M059J (cell line): ENCODE results near the gene OPN1MW3. TPM values are rescaled to one million over a fixed set of nuclear protein-coding genes. Genes with fewer than 3 reads are reported as not detected.
"Not testable (repeated sequence)": the region's sequence is repeated elsewhere in the genome, so short reads cannot be mapped to it uniquely, and the experiment has no call there.

Experiments used
- DNase-seq: peaks from one replicate; pipeline ENCODE4 v3.0.0-alpha.2; 2012; ENCODE audit warnings: low read depth
- total RNA-seq: library from RNA; depleted of rRNA; stranded (reverse); fragments of >200 nt; shearing (Covaris generic); gene quantifications from 2 replicates; pipeline ENCODE4 v1.2.3, GENCODE V29; 2014; rRNA removed

OPN1MW3 gene
- not detected in 2 replicates for total RNA-seq

DNA sequence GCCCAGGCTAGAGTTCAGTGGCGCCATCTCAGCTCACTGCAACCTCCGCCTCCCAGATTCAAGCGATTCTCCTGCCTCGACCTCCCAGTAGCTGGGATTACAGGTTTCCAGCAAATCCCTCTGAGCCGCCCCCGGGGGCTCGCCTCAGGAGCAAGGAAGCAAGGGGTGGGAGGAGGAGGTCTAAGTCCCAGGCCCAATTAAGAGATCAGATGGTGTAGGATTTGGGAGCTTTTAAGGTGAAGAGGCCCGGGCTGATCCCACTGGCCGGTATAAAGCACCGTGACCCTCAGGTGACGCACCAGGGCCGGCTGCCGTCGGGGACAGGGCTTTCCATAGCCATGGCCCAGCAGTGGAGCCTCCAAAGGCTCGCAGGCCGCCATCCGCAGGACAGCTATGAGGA lies at the start of gene OPN1MW3:
OPN1MW3 (plus strand) TSS at position 301 of the 400 bp plus-strand sequence; CDS start at position 339, 38 bp downstream.
- DNase-seq, result not testable (repeated sequence)

DNA sequence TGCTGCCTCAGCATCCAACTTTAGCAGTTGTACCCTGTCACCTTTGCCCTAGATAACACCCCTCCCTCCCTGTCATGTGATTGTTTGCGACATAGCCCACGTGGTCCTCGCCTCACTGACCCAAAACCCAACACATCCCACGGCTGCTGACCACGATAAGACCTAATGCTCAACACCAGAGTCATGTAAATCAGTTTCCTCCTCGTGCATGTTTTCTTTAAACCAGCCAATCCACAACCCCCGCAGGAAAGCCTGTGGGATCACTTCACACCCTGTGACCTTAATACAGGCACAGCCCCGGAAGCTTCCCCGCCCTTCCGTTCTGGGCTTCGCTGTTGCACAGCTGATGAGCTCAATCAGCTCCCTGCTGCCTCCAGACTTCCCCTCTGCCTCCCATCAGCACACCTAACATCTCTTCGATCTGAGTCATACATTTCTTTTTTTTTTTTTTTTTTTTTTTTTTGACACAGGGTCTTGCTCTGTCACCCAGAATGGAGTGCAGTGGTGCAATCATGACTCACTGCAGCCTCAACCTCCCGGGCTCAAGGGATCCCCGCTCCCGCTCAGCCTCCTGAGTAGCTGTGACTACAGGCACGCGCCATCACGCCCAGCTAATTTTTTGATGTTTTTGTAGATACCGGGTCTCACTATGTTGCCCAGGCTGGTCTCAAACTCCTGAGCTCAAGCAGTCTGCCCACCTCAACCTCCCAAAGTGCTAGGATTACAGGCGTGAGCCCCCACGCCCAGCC lies 47.5 kb upstream of the OPN1MW3 start:
- not testable (repeated sequence) for DNase-seq

- not testable (repeated sequence) for DNase-seq
These were observed 46.3 kb upstream of the OPN1MW3 start for GRCh38 chrX:154211057-154211456.

DNA sequence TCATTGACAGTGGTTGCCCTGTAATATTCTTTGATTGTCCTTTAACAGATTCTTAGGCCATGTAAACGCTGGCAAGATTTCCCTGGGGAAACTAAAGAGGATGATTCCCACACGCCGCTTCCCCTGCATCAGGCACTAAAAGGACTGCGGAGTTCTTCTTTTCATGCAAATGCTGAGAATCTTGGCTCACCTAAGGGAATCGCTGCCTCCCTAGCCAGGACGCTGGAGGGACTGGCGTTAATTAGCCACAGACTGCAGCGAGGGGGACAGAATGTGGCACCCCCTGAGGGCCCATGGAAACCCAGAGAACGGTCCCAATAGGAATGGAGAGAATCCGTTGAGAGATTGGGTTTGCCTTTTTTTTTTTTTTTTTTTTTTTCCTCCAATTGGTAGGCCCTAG lies 45.9 kb upstream of the OPN1MW3 start:
- DNase-seq, result not testable (repeated sequence)

DNA sequence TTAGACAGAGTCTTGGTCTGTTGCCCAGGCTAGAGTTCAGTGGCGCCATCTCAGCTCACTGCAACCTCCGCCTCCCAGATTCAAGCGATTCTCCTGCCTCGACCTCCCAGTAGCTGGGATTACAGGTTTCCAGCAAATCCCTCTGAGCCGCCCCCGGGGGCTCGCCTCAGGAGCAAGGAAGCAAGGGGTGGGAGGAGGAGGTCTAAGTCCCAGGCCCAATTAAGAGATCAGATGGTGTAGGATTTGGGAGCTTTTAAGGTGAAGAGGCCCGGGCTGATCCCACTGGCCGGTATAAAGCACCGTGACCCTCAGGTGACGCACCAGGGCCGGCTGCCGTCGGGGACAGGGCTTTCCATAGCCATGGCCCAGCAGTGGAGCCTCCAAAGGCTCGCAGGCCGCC lies 37.9 kb upstream of the OPN1MW3 start, which contains the start of gene OPN1MW2:
OPN1MW2 (plus strand) TSS at position 301 of the 400 bp plus-strand sequence; CDS start at position 361, 60 bp downstream.
- not testable (repeated sequence) for DNase-seq

DNA sequence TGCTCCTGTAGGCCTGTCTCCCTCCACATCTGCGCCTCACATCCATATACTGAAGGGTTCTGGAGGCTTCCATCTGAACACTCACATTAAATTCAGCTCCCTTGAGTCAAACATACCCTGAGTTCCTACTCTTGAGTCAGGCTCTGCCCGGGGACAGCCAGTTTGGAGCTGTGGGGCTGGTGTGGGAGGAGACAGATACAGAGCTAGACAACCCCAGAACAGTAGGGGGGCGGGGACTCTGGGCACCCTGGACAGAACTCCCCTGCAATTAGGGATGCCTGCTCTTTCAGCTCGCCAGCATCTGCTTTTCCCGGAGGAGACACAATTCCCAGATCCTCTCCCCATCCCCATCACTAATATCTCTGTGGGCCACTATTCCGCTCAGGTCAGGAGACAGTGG lies 32.1 kb upstream of the OPN1MW3 start:
- not testable (repeated sequence) for DNase-seq

DNA sequence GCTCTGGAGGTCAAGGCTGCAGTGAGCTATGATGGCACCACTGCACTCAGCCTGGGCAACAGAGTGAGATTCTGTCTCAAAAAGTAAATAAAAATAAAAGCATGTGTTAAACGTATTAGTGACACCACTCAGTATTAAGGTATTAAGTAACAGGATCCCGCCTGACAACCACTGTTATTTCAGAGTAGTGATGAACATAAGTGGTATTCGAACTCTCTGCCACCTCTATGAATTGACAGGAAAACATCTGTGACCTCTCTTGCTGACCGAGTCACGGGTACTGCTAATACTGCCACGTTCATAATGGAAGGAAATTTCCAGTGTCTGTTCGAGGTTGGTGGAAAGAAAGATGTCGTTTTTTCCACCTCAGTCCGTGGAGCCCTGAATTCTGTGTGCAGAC lies 30.7 kb upstream of the OPN1MW3 start:
- not testable (repeated sequence) for DNase-seq

DNA sequence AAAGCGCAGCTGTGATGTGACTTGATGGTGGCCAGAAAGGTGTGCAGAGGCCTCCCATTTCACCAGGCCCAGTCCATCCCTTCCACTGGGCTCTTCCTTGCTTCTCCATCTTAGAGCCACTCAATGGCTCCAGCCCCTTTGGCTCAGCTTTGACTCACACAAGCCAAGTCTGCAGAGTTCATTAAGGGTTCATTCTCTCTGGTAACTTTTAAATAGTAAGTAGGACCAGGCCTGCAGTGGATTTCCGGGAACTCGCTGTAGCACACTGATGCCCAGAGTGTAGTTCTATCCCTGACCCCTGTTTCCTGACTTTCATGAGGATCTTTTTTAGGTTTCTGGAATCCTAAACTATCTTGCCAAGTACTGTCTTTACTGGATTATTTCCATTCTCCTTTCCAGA lies 25.9 kb upstream of the OPN1MW3 start:
- DNase-seq, result not testable (repeated sequence)

- DNase-seq, result not testable (repeated sequence)
These were observed 23.8 kb upstream of the OPN1MW3 start for GRCh38 chrX:154233620-154234019.

DNA sequence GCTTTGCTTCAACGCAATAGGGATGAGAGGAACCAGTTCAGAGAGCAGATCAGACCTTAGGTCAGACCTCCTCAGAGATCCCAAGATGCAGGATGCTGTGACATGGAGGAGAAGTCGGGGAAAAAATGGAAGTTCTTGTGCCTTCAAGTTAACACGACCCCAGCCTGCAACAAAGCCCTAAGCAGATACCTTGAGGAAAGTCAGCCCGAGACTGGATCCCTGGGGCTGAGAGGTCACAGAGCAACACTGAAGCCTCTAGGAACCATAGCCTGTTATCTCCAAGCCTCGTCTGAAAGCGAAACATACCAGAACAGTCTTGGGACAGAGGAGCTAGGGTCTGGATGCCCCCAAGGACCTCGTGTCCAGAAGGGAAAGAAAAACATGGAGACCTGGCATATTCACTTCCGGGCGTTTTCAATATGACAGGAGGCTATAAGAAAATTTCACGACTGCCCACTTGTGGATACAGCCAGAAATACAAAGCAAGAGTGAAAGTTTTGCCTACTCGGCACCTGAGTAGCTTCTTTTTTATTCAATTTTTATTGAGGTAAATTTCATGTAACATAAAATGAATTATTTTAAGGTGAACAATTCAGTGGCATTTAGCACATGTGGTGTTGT lies 18.3 kb upstream of the OPN1MW3 start:
- DNase-seq, result not testable (repeated sequence)

- DNase-seq, result not testable (repeated sequence)
These were observed 17.3 kb upstream of the OPN1MW3 start for GRCh38 chrX:154239982-154240503.

DNA sequence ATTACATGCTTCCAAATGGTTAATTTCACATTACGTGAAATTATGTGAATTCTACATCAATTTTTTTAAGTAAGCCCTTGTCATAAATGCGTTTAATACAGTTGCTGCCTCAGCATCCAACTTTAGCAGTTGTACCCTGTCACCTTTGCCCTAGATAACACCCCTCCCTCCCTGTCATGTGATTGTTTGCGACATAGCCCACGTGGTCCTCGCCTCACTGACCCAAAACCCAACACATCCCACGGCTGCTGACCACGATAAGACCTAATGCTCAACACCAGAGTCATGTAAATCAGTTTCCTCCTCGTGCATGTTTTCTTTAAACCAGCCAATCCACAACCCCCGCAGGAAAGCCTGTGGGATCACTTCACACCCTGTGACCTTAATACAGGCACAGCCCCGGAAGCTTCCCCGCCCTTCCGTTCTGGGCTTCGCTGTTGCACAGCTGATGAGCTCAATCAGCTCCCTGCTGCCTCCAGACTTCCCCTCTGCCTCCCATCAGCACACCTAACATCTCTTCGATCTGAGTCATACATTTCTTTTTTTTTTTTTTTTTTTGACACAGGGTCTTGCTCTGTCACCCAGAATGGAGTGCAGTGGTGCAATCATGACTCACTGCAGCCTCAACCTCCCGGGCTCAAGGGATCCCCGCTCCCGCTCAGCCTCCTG lies 9.9 kb upstream of the OPN1MW3 start:
- DNase-seq, result not testable (repeated sequence)

- not testable (repeated sequence) for DNase-seq
These were observed 9.3 kb upstream of the OPN1MW3 start for GRCh38 chrX:154248076-154248475.

- DNase-seq, result not testable (repeated sequence)
These were observed 1.3 kb downstream of the OPN1MW3 start for GRCh38 chrX:154258711-154259110.

GRCh38 chrX:154263072-154263471 lies 5.7 kb downstream of the OPN1MW3 start:
- not testable (repeated sequence) for DNase-seq

GRCh38 chrX:154269245-154269644 lies 11.9 kb downstream of the OPN1MW3 start:
- DNase-seq, result not testable (repeated sequence)

DNA sequence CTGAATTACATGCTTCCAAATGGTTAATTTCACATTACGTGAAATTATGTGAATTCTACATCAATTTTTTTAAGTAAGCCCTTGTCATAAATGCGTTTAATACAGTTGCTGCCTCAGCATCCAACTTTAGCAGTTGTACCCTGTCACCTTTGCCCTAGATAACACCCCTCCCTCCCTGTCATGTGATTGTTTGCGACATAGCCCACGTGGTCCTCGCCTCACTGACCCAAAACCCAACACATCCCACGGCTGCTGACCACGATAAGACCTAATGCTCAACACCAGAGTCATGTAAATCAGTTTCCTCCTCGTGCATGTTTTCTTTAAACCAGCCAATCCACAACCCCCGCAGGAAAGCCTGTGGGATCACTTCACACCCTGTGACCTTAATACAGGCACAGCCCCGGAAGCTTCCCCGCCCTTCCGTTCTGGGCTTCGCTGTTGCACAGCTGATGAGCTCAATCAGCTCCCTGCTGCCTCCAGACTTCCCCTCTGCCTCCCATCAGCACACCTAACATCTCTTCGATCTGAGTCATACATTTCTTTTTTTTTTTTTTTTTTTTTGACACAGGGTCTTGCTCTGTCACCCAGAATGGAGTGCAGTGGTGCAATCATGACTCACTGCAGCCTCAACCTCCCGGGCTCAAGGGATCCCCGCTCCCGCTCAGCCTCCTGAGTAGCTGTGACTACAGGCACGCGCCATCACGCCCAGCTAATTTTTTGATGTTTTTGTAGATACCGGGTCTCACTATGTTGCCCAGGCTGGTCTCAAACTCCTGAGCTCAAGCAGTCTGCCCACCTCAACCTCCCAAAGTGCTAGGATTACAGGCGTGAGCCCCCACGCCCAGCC lies 27.3 kb downstream of the OPN1MW3 start:
- DNase-seq, result not testable (repeated sequence)

GRCh38 chrX:154286406-154286805 lies 29.0 kb downstream of the OPN1MW3 start:
- DNase-seq, result not testable (repeated sequence)

- no peak for DNase-seq
These were observed 37.6 kb downstream of the OPN1MW3 start, which contains the start of gene TEX28 for GRCh38 chrX:154294791-154295574. TEX28 (minus strand) TSS chrX:154295124; CDS start chrX:154292117, 3,007 bp downstream.

DNA sequence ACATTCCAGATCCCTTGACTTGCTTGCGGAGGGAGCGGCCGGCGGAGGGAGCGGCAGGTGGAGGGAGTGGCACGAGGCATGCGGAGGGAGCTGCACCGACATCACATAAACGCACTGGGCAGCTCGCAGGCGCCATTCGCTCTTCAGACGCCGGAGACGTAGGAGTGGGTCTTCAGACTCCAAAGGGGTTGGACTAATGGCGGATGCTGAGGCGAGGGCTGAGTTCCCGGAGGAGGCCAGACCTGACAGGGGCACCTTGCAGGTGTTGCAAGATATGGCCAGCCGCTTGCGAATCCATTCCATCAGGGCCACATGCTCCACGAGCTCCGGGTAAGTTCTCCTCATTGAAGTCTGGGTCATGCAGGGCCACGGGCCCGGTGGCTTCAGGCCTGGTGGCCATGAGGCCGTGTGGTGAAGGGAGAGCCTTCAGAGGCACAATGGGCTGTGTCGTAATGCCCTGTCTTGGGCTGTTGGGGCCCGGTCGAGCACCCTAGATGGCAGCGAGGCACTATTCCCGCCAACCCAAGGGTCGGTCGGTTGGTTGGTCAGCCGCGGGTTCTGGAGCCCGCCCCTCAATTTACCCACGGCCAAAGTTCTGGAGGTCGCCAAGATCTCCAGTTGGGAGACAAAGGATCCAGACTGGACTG lies 38.4 kb downstream of the OPN1MW3 start, which contains the start of gene TKTL1:
TKTL1 (plus strand) TSS at position 132 of the 647 bp plus-strand sequence; CDS start at position 197, 65 bp downstream.
- no peak for DNase-seq
